OCI-LY1 (cell line): Measurements from ENCODE around the gene HIRA.
"Not testable (repeated sequence)": the region's sequence is repeated elsewhere in the genome, so short reads cannot be mapped to it uniquely, and the experiment has no call there.

ENCODE experiments used
- H2AFZ ChIP-seq: fragments of 200-600 bp; sonication (generic), shearing (Covaris generic); 2 replicates; pipeline ENCODE4 v1.6.0; 2014; ENCODE audit warnings: antibody characterized with exemption, mild to moderate bottlenecking, low read length
- H3F3A ChIP-seq: fragments of 200-600 bp; sonication (generic), shearing (Covaris generic); 2 replicates; pipeline ENCODE4 v1.6.0; 2014; ENCODE audit warnings: mild to moderate bottlenecking, antibody characterized with exemption, low read length, moderate library complexity; ENCODE audit not compliant: insufficient read depth
- H3K27ac ChIP-seq: fragments of 200-600 bp; sonication (generic); 2 replicates; pipeline ENCODE4 v1.5.1; 2014; ENCODE audit warnings: low read length, mixed run types, mild to moderate bottlenecking, low read depth; ENCODE audit not compliant: poor library complexity, severe bottlenecking
- H3K27me3 ChIP-seq: fragments of 200-600 bp; sonication (generic); 2 replicates; pipeline ENCODE4 v1.6.0; 2014; ENCODE audit warnings: antibody characterized with exemption, mild to moderate bottlenecking, low read length, moderate library complexity; ENCODE audit not compliant: insufficient read depth
- H3K36me3 ChIP-seq: fragments of 200-600 bp; sonication (generic); 2 replicates; pipeline ENCODE4 v1.6.1; 2014; ENCODE audit warnings: mild to moderate bottlenecking, antibody characterized with exemption, low read length, moderate library complexity, mixed read lengths; ENCODE audit not compliant: insufficient read depth
- H3K4me1 ChIP-seq: fragments of 200-600 bp; sonication (generic); 2 replicates; pipeline ENCODE4 v1.5.1; 2014; ENCODE audit warnings: mild to moderate bottlenecking, low read length, moderate library complexity; ENCODE audit not compliant: insufficient read depth, severe bottlenecking
- H3K4me2 ChIP-seq: fragments of 200-600 bp; sonication (generic), shearing (Covaris generic); 2 replicates; pipeline ENCODE4 v1.6.1; 2014; ENCODE audit warnings: low read length
- H3K4me3 ChIP-seq: fragments of 200-600 bp; sonication (generic); 2 replicates; pipeline ENCODE4 v1.5.1; 2014; ENCODE audit warnings: low read length, low read depth, mild to moderate bottlenecking, mixed read lengths; ENCODE audit not compliant: poor library complexity, severe bottlenecking
- H3K79me2 ChIP-seq: fragments of 200-600 bp; shearing (Covaris generic); 2 replicates; pipeline ENCODE4 v1.6.1; 2016; ENCODE audit warnings: mixed run types, low read length, mixed read lengths; ENCODE audit not compliant: insufficient read depth
- H3K9ac ChIP-seq: fragments of 200-600 bp; sonication (generic), shearing (Covaris generic); 2 replicates; pipeline ENCODE4 v1.6.1; 2014; ENCODE audit warnings: mild to moderate bottlenecking, low read length, mixed read lengths
- H3K9me2 ChIP-seq: fragments of 200-600 bp; sonication (generic), shearing (Covaris generic); 2 replicates; pipeline ENCODE4 v1.6.1; 2014; ENCODE audit warnings: low read depth, mild to moderate bottlenecking, low read length, mixed read lengths
- H3K9me3 ChIP-seq: fragments of 200-600 bp; shearing (Covaris generic); 2 replicates; pipeline ENCODE4 v1.6.1; 2014; ENCODE audit warnings: low read length, mixed read lengths
- H4K20me1 ChIP-seq: fragments of 200-600 bp; sonication (generic), shearing (Covaris generic); 2 replicates; pipeline ENCODE4 v1.6.0; 2016; ENCODE audit warnings: mild to moderate bottlenecking, low read length; ENCODE audit not compliant: insufficient read depth
- EZH2 ChIP-seq: fragments of 200-600 bp; sonication (generic), shearing (Covaris generic); IDR thresholded peaks from 2 replicates; pipeline ENCODE4 v1.8.0; 2017; ENCODE audit warnings: borderline replicate concordance, mixed run types, mild to moderate bottlenecking, antibody characterized with exemption, low read length, moderate library complexity, mixed read lengths
- TF ChIP-seq, protein P1 (sequence below): fragments of 200-600 bp; sonication (generic), shearing (Covaris generic); IDR thresholded peaks from 2 replicates; pipeline ENCODE4 v1.5.1; 2017; ENCODE audit warnings: mild to moderate bottlenecking, antibody characterized with exemption, low read length, moderate library complexity, mixed read lengths

HIRA gene

GRCh38 chr22:19447330-19448075 lies 16.0 kb upstream of the HIRA start, which contains the start of gene C22orf39:
C22orf39 (minus strand) TSS chr22:19447711; CDS start chr22:19447688, 23 bp downstream.
- H2AFZ ChIP-seq, result no peak within 1 kb of the TSS
- TF ChIP-seq EZH2, result no peak
- TF ChIP-seq, protein P1, sequence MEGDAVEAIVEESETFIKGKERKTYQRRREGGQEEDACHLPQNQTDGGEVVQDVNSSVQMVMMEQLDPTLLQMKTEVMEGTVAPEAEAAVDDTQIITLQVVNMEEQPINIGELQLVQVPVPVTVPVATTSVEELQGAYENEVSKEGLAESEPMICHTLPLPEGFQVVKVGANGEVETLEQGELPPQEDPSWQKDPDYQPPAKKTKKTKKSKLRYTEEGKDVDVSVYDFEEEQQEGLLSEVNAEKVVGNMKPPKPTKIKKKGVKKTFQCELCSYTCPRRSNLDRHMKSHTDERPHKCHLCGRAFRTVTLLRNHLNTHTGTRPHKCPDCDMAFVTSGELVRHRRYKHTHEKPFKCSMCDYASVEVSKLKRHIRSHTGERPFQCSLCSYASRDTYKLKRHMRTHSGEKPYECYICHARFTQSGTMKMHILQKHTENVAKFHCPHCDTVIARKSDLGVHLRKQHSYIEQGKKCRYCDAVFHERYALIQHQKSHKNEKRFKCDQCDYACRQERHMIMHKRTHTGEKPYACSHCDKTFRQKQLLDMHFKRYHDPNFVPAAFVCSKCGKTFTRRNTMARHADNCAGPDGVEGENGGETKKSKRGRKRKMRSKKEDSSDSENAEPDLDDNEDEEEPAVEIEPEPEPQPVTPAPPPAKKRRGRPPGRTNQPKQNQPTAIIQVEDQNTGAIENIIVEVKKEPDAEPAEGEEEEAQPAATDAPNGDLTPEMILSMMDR, result no peak
- H3K27me3 ChIP-seq, result no peaks in the 10 kb centered on the region
- H3K9ac ChIP-seq, result peak within 1 kb of the TSS; percentile 83
- H3K79me2 ChIP-seq, result peaks cover 19% of the 10 kb centered on the region
- H3K36me3 ChIP-seq, result peaks cover 40% of the 10 kb centered on the region
- H4K20me1 ChIP-seq, result no peaks in the 10 kb centered on the region
- peaks cover 23% of the 10 kb centered on the region for H3K4me1 ChIP-seq
- H3K4me3 ChIP-seq, result peak within 1 kb of the TSS; percentile 77
- H3K9me2 ChIP-seq, result no peaks in the 10 kb centered on the region
- H3K4me2 ChIP-seq, result peak within 1 kb of the TSS; percentile 85
- H3K9me3 ChIP-seq, result no peaks in the 10 kb centered on the region
- H3K27ac ChIP-seq, result peak within 1 kb of the TSS; percentile 78
- H3F3A ChIP-seq, result no peaks in the 10 kb centered on the region

DNA sequence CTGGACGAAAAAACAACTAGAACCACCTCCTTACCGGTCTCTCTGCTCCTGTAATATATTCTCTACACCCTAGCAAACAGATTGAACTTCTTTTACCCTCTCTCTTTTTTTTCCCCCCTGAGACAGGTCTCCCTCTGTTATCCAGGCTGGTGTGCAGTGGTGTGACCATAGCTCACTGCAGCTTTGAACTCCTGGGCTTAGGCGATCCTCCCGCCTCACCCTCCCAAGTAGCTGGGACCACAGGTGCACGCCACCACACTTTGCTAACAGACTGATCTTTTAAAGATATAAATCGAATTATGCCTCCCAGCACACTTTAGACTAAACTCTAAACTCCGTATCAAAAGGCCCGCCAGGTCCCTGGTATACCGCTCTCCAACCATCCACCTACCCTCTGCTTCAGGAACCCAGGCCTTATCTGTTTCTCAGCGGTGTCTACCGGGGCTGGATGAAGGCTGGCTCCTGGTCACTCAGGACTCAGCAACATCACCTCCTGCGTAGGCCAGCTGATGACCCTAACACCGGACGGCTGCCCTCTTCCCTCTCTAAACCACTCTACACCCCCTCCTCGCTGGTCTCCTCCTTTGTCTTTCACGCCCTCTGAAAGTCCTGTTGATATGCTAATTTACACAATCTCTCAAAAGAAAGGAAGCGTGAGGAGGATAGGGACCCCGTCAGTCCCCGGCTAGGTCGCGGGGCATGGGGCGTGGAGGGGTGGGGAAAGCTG lies 15.2 kb upstream of the HIRA start:
- peaks cover 24% of the 10 kb centered on the region for H3K79me2 ChIP-seq
- H3K4me3 ChIP-seq, result peak overlapping the region; percentile 77
- H3K27me3 ChIP-seq, result no peaks in the 10 kb centered on the region
- H4K20me1 ChIP-seq, result no peaks in the 10 kb centered on the region
- no peak overlapping the region for H3K27ac ChIP-seq
- H2AFZ ChIP-seq, result no peak overlapping the region
- peak overlapping the region; percentile 85 for H3K4me2 ChIP-seq
- H3K36me3 ChIP-seq, result peaks cover 39% of the 10 kb centered on the region
- no peaks in the 10 kb centered on the region for H3K9me3 ChIP-seq
- peak overlapping the region; percentile 83 for H3K9ac ChIP-seq
- H3K9me2 ChIP-seq, result no peaks in the 10 kb centered on the region
- TF ChIP-seq EZH2, result no peak
- TF ChIP-seq, protein P1, result no peak
- H3F3A ChIP-seq, result no peaks in the 10 kb centered on the region
- H3K4me1 ChIP-seq, result peaks cover 23% of the 10 kb centered on the region

DNA sequence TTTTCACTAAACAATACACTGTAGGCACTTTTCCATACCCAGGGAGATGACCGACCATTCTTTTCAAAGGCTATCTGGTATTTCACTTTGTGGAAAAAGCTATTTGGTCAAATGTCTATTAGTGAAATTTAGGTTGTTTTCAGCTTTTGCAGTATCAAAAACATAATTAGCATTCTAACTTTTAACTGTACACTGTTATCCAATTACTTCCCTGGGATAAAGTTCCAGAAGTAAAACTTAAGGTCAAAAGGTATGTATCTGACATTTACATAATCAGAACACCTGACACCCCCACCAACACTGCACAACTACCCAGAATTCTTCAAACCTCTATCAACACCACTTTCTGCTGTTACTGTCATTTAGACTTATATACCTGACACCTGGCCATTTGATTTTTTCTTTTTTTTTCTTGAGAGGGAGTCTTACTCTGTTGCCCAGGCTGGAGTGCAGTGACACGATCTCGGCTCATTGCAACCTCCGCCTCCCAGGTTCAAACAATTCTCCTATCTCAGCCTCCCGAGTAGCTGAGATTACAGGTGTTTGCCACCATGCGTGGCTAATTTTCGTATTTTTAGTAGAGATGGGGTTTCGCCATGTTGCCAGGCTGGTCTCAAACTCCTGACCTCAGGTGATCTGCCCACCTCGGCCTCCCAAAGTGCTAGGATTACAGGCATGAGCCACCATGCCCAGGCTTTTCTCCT lies 13.9 kb upstream of the HIRA start:
- H3K9me2 ChIP-seq, H4K20me1 ChIP-seq, H2AFZ ChIP-seq, H3K9me3 ChIP-seq, H3K9ac ChIP-seq, H3K27ac ChIP-seq, H3K4me3 ChIP-seq, H3F3A ChIP-seq, H3K27me3 ChIP-seq, H3K4me2 ChIP-seq: not testable (repeated sequence)
- Histone ChIP-seq H3K36me3 (peaks cover 40% of the 10 kb centered on the region; the same call in 1 of the 2 replicates), H3K79me2 (peaks cover 24% of the 10 kb centered on the region), H3K4me1 (peaks cover 23% of the 10 kb centered on the region)
